Cortex of kidney (tissue), 1 donor: ENCODE measurements around the gene ZNF503.

Source experiments
- DNase-seq: peaks from one replicate; lab custom pipeline; 2025; lab: John Stamatoyannopoulos, UW

The ZNF503 gene

GRCh38 chr10:75406462-75407223, 5.1 kb upstream of the ZNF503 start:
- DNase-seq, result no peak

- DNase-seq, result no peak
Observed at GRCh38 chr10:75405598-75406461, 4.3 kb upstream of the ZNF503 start.

GRCh38 chr10:75404815-75405597, 3.4 kb upstream of the ZNF503 start:
- no peak for DNase-seq

- DNase-seq, result no peak
Observed at GRCh38 chr10:75403939-75404814, 2.6 kb upstream of the ZNF503 start.

- no peak for DNase-seq
Observed at GRCh38 chr10:75403144-75403938, 1.8 kb upstream of the ZNF503 start.

- DNase-seq, result no peak
Observed at GRCh38 chr10:75402486-75403143, 1.1 kb upstream of the ZNF503 start.

- DNase-seq, result no peak
Observed at GRCh38 chr10:75400771-75401568, 594 bp downstream of the ZNF503 start.

GRCh38 chr10:75400163-75400770, 1.3 kb downstream of the ZNF503 start:
- no peak for DNase-seq

- DNase-seq, result no peak
Observed at GRCh38 chr10:75399461-75400162, 2.0 kb downstream of the ZNF503 start.

- no peak for DNase-seq
Observed at GRCh38 chr10:75398692-75399460, 2.7 kb downstream of the ZNF503 start.

- no peak for DNase-seq
Observed at GRCh38 chr10:75398200-75398691, 3.3 kb downstream of the ZNF503 start.

GRCh38 chr10:75397496-75398199, 3.9 kb downstream of the ZNF503 start:
- no peak for DNase-seq

GRCh38 chr10:75396631-75397495, 4.7 kb downstream of the ZNF503 start:
- DNase-seq, result no peak

GRCh38 chr10:75395932-75396630, 5.5 kb downstream of the ZNF503 start:
- DNase-seq, result no peak
